Stimulated activated naive CD8-positive, alpha-beta T cell treated with anti-CD3 and anti-CD28 coated beads, Interleukin-15, Interleukin-2, amounts not matched to agents 100 U/mL and 50 U/mL, for 24 hours (primary cell): ENCODE data around the gene NOS1.

Source experiments
- ATAC-seq: fragments of 150-1000 bp; cut with Tn5 transposase; one replicate; pipeline ENCODE4 v1.10.0; 2021
- DNase-seq: peaks from one replicate; pipeline ENCODE4 v3.0.0; 2021

The NOS1 gene

DNA sequence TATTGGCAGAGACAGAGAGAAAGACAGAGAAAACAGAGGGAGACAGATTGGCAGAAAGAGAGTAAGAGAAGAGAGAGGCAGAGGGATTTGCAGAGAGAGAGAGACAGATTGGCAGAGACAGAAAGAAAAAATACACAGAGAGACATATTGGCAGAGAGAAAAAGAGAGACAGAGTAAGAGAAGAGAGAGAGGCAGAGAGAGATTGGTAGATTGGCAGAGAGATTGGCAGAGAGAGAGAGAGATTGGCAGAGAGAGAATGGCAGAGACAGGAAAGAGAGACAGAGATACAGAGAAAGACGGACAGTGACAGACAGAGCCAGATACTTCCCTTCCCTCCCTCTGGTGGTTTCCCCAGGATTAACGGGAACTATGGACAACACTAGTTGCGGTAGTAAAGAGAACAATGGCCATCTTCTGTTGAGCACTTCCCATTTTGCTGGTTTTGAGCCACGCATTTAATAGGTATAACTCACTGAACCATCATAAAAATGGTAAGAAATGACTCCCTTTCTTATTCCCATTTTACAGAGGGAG lies 2.6 kb upstream of the NOS1 start:
- ATAC-seq: no peak
- DNase-seq: no peak

DNA sequence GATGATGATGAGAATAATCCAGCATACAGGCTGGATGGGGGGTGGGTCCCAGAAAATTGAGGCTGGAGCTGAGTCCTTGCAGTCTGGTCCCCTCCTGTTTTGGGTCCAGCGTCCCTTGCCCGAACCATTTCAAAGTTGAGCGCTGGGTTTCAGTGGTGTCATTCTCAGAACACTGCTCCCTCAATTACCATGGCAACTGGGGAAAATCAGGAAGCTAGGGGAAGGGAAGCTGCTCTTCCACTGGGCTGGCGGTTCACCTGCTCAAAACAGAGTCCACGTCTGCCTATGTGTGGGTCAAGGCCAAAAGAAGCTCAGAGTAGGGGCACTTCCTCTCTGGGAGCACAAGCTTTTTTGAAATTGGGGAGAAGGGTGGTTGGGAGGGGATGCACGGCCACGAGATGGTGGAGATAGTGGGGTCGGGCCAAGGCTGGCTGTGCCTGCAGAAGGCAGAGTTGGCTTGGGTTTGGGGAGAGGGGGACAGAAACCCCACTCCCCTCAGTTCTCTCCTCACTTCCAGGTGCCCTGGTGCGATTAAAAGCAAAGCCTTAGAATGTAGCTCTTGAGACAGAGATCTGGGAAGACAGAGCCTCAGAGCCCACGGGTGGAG lies 1.7 kb upstream of the NOS1 start:
- no peak for DNase-seq
- no peak for ATAC-seq

- no peak for ATAC-seq
- no peak for DNase-seq
Measured at GRCh38 chr12:117362391-117362790, 965 bp upstream of the NOS1 start.

DNA sequence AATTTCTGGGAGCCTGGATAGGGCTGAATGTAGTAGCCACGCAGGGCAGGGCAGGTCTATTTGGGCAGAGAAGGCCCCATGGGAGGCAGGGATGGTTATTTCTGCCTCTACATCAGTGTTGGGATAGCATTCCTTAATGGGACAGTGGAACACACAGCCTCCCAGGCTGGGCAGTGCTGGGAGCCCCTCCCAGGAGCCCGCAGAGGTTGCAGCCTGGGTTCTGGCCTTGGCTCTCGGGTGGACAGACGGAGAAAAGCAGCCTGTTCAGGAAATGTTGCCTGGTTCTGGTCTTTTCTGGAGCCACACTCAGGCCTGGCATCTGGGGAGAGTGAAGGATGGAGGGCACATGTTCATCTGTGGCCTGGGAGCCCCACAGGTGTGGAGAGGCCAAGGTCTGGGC lies 479 bp upstream of the NOS1 start:
- no peak for ATAC-seq

DNA sequence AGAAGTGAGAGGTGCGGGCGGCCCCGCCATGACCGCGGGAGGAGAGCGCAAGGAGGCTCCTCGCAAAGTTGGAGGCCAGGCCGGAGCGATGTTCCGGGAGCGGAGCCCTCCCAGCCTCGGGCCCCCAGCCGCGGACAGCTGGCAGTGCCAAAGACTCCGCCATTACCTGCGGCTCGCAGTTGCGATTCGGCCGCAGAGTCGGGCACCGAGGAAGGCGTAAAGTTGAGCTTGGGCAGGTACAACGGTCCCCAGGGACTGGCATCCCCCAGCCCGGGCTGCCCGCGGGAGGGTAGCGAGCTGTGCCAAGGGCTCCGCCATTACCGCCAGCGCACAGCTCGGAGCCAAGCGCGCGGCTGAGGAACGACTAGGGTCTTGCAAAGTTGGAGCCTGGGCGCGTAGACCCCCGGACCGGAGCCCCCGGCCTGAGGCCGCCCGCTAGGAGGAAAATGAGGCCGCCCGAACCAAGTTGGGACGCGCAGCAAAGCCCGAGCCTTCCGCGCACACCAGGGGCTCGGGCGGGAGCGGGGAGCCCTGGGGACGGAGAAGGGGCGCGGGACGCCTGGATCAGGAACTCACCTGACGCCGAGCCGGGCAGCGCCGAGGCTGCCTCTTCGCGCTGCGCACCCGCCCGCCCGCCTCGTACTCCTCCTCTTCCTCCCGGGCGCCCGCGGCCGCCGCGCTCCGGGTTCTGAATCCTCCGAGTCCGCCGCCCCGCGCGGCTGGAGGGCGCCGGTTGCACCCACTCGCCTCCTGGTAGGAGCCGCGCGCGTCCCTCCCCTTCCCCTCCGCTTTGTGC lies 677 bp downstream of the NOS1 start:
- no peak for DNase-seq
- ATAC-seq: no peak

More for the DNA sequence above, 479 bp upstream of the NOS1 start:
- no peak for DNase-seq

GRCh38 chr12:117360222-117360550 lies 1.2 kb downstream of the NOS1 start:
- ATAC-seq: no peak

GRCh38 chr12:117359029-117359845 lies 2.2 kb downstream of the NOS1 start:
- no peak for ATAC-seq
- no peak for DNase-seq

More at GRCh38 chr12:117360222-117360550, 1.2 kb downstream of the NOS1 start:
- DNase-seq: no peak

DNA sequence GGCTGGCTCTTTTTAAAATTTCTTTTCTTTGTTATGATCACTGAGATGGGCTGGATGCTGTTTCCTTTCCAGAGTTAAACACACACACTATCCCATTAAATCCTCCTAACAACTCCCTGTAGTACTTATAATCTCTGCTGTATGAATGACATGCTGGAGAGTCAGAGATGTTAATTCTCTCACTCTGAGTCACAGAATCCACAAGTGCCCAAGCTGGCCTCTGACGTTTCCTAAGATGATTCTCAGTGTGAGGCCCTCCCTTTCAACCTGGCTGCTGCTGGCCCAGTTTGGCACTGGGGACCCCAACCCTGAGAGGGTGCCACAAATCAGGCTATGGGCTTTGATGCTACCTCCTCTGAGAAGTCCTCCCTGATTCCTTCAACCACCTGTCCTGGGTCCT lies 5.4 kb downstream of the NOS1 start:
- no peak for DNase-seq

GRCh38 chr12:117352883-117353282 lies 8.5 kb downstream of the NOS1 start:
- DNase-seq: no peak
- no peak for ATAC-seq

More for the DNA sequence above, 5.4 kb downstream of the NOS1 start:
- ATAC-seq: no peak

DNA sequence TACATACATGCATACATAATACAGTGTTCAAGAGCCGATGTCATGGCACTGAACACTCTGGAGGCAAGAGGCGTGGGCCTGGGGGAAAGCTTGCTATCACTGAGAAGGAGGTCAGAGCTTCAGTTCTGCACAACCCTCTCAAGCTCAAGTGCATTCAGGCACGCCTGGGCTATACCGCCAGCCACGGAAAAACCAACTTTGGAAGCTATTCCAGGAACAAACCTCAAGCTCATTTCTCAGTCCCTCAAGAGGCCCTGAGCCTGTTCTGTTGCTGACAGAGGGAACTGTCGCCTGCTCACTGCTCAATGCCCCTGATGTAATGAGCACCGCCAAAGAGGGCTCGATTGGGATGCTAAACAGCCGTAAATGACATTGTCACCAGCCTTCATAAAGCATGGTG lies 9.2 kb downstream of the NOS1 start:
- ATAC-seq (no peak), DNase-seq (no peak)

- DNase-seq (no peak), ATAC-seq (no peak)
Measured at GRCh38 chr12:117350140-117350539, 11.3 kb downstream of the NOS1 start.

GRCh38 chr12:117347588-117347987 lies 13.8 kb downstream of the NOS1 start:
- DNase-seq: no peak
- no peak for ATAC-seq

- no peak for ATAC-seq
- DNase-seq: no peak
Measured at GRCh38 chr12:117344716-117345115, 16.7 kb downstream of the NOS1 start.

GRCh38 chr12:117343849-117344248 lies 17.6 kb downstream of the NOS1 start:
- no peak for DNase-seq
- no peak for ATAC-seq

DNA sequence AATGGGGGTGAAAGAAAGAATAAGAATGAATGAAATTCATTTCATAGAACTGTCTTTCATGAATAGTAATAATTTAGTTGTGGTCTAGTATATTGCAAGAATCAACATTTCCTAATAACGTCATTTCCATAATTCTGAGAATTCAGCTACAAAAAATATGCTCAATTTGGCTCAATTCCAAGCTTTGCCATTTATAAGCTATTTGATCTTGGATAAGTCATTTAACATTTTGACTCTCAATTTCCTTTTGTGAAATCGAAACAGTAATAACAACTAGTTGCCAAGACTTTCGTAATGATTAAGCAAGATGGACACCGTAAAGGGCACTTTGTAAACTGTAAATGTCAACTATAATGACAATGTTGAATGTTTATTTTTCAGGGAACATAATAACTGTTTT lies 18.1 kb downstream of the NOS1 start:
- DNase-seq (no peak), ATAC-seq (no peak)

DNA sequence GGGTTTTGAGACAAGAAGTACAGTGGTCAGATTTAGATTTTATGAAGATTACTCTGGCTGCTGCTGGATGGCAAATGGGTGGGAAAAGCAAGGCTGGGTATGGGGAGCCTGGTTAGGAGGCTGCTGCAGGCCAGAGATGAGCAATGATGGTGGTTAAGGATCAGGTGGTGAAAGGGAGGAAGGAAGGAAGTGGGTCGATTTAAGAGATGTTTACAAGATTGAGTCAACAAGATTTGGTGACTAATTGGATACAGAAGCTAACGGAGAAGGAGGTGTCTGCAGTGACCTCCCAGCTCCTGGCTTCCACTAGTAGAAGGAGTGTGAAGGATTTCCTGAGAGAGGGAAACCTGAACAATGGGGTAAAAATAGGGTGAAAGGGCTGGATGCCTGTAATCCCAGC lies 18.7 kb downstream of the NOS1 start:
- ATAC-seq: no peak

GRCh38 chr12:117342247-117342646 lies 19.2 kb downstream of the NOS1 start:
- no peak for ATAC-seq
- DNase-seq: no peak

More for the DNA sequence above, 18.7 kb downstream of the NOS1 start:
- DNase-seq: no peak

DNA sequence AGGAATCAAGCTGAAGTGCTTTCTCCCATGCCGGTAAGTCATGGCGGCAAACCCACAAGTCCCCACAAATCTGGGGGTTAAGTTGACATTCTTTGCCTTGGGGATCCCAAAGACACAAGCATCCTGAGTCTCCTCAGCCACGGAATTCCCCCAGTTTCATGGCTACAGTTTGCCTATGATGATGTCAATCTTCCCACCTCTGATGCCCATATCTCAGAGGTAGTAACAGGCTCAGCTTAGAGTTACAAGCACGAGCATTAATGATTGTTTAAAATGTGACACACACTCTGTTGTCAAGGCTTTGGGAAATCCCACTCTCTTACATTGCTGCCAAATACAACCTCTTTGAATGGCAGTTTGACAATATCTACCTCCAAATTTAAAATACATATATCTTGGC lies 22.3 kb downstream of the NOS1 start:
- ATAC-seq (no peak), DNase-seq (no peak)

- DNase-seq: no peak
Measured at GRCh38 chr12:117334855-117335587, 26.4 kb downstream of the NOS1 start.

DNA sequence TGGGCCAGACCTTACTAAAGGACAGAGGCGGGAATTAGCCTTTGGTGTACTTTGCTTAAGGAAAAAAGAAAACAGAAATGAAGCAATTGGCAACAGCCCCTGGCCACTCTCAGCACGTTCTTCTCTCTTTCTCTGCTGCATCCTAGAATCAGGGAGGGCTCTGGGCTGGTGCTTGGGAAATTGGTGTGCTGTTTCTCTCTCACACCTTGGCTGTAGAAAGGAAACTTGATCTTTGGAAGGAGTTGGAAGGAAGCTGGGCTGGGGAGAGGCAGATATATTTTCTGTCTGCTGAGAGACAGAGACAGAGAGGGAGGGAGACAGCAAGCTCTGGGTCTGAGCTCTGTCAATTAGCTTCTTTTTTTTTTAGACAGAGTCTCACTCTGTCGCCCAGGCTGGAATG lies 27.4 kb downstream of the NOS1 start:
- ATAC-seq (no peak), DNase-seq (no peak)

More at GRCh38 chr12:117334855-117335587, 26.4 kb downstream of the NOS1 start:
- ATAC-seq: no peak

DNA sequence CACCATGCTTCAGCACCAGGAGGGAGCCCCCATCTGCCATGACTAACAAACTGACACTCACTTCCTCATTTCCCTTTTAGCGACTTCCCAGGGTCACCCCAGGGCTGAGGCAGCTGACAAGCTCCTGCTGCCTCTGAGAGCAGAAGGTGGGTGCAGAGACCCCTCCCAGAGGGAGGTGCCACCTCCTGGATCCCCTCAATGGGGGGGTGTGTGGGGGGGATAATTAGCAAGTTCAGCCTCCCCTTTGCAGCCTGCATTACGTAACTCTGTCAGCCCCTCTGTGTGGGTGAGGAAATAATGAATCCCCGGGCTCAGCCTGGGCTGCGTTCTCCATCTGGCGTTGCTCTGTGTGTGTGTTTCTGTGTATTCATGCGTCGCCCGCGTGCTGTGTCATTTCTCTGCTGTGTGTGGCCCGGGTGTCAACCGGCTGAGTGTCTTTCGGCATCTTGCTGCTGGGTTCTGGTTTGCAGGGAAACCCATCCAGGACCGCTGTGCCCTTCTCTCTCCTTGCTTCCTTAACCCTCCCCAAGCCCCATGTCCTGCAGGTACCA lies 28.0 kb downstream of the NOS1 start:
- DNase-seq: no peak
- ATAC-seq: no peak

DNA sequence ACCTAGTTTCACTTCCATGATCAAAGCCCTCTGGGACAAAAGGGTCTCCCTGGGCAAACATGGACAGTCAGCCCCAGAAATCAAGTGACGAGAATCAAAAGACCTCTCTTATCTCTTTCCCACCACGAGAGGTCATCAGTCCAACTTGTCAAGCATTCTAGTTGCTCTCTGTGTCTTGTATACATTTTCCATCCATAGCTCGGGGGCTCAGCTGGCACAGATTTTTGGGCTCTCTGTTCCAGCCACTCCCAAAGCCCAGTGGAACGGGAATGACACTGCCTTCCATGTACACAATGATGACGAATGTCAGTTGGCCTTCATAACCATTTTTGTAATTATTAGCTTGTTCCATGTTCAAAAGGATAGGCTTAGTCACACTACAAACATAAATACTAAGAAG lies 29.7 kb downstream of the NOS1 start:
- no peak for ATAC-seq
- no peak for DNase-seq
